ENCODE measurements around the gene BBS4. TPM values are rescaled to one million over a fixed set of nuclear protein-coding genes. Genes with fewer than 3 reads are reported as not detected.

BBS4 gene
- total RNA-seq, 1 donor from 2014 or later = 15.5 TPM

DNA sequence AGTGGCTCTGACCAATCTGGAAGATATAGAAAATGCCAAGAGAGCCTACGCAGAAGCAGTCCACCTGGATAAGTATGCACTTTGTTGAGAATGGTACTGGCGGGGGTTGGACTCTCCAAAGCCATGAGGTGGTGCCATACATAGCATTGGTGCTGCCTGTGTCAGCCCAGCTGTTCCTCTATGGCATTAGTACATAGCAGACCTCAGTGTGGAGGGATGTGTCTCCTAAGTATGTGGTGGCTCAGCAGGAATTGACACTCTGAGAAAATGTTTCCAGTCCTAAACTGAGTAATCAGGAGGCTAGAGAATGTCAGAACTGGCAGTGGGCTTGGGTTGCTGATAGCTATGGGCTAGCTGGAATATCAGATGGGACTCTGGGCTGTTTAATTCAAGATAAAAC is 49.1 kb downstream of the BBS4 start:
- H3K27me3 Mint-ChIP-seq (ENCODE audit: low read depth) = no peaks in the 10 kb centered on the region
- TF ChIP-seq, protein P1, sequence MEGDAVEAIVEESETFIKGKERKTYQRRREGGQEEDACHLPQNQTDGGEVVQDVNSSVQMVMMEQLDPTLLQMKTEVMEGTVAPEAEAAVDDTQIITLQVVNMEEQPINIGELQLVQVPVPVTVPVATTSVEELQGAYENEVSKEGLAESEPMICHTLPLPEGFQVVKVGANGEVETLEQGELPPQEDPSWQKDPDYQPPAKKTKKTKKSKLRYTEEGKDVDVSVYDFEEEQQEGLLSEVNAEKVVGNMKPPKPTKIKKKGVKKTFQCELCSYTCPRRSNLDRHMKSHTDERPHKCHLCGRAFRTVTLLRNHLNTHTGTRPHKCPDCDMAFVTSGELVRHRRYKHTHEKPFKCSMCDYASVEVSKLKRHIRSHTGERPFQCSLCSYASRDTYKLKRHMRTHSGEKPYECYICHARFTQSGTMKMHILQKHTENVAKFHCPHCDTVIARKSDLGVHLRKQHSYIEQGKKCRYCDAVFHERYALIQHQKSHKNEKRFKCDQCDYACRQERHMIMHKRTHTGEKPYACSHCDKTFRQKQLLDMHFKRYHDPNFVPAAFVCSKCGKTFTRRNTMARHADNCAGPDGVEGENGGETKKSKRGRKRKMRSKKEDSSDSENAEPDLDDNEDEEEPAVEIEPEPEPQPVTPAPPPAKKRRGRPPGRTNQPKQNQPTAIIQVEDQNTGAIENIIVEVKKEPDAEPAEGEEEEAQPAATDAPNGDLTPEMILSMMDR (IDR thresholded peaks at IDR 0.05) = no peak
- H3K4me1 Mint-ChIP-seq (ENCODE audit: low read depth) = peaks cover 4% of the 10 kb centered on the region
- H3K4me3 Mint-ChIP-seq (ENCODE audit: unreplicated experiment) = no peak overlapping the region
- H3K36me3 Mint-ChIP-seq (ENCODE audit: low read depth) = peaks cover 46% of the 10 kb centered on the region
- H3K27ac Mint-ChIP-seq (ENCODE audit: unreplicated experiment) = no peak overlapping the region
- no peak for DNase-seq (ENCODE audit: low spot score)
- H3K9me3 Mint-ChIP-seq (ENCODE audit: low read depth) = no peaks in the 10 kb centered on the region

DNA sequence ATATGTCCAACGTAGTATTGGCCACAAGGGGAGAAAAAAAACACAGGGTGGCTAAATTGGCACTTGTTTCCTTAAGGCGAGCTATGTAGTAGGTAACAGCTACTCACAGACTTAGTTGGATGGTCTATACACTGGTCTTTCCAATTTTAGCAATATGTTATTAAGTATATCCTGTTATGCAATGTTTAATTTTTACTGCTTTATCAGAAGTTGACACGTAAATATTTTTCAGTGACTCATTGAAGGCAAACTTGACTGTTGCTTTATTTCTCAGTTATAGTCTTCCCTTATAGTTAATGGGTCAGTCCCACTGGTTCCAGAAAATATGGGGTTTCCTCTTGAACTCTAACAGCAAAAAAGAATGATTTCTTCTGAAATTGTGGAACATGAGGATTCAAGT is 51.1 kb downstream of the BBS4 start:
- Mint-ChIP-seq H3K9me3 (ENCODE audit: low read depth) (peaks cover 4% of the 10 kb centered on the region), H3K4me3 (ENCODE audit: unreplicated experiment) (no peak overlapping the region), H3K27me3 (ENCODE audit: low read depth) (no peaks in the 10 kb centered on the region), H3K4me1 (ENCODE audit: low read depth) (no peaks in the 10 kb centered on the region), H3K27ac (ENCODE audit: unreplicated experiment) (no peak overlapping the region), H3K36me3 (ENCODE audit: low read depth) (peaks cover 57% of the 10 kb centered on the region)
- no peak for DNase-seq (ENCODE audit: low spot score)
- TF ChIP-seq, protein P1 (IDR thresholded peaks at IDR 0.05) = no peak

DNA sequence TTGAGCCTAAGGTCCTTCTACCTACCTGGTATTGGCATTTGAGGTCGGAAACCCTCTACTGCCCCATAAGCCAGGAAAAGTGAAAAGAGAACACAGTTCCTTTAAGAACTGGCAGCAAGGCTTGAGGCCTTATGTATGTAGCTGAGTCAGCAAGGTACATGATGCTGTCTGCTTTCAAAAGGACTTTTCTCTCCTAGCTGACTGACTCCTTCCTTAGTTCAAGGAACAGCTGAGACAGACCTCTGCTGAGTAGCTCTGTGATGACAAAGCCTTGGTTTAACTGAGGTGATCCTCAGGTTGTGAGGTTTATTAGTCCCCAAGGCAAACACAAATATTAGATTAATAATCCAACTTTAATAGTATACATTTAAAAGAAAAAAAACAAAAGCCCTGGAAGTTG is 51.7 kb downstream of the BBS4 start:
- Mint-ChIP-seq H3K27me3 (ENCODE audit: low read depth) (no peaks in the 10 kb centered on the region), H3K27ac (ENCODE audit: unreplicated experiment) (no peak overlapping the region), H3K9me3 (ENCODE audit: low read depth) (peaks cover 4% of the 10 kb centered on the region), H3K36me3 (ENCODE audit: low read depth) (peaks cover 57% of the 10 kb centered on the region), H3K4me3 (ENCODE audit: unreplicated experiment) (no peak overlapping the region), H3K4me1 (ENCODE audit: low read depth) (no peaks in the 10 kb centered on the region)
- DNase-seq (ENCODE audit: low spot score) = no peak
- TF ChIP-seq, protein P1 (IDR thresholded peaks at IDR 0.05) = no peak

DNA sequence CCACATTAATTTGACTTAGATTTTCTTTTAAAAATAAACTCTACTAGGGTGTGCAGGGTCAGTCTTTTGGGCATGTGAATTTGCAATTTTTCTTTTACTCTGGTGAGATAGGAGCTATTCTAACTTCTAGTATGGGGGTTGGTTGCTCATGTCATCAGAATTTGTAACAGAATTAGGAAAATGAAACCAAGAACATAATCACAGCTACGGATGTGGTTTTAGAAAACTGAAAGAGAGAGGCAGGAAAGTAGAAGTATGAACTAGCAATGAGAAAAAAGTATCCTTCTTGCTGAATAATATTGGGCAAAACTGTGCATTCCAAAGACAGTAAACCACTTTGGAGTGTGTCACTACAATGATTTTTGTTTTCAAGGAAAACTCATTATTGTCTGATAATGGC is 54.2 kb downstream of the BBS4 start:
- H3K36me3 Mint-ChIP-seq (ENCODE audit: low read depth) = peaks cover 48% of the 10 kb centered on the region
- no peak for DNase-seq (ENCODE audit: low spot score)
- H3K4me3 Mint-ChIP-seq (ENCODE audit: unreplicated experiment) = no peak overlapping the region
- TF ChIP-seq, protein P1 (IDR thresholded peaks at IDR 0.05) = no peak
- H3K4me1 Mint-ChIP-seq (ENCODE audit: low read depth) = no peaks in the 10 kb centered on the region
- peaks cover 4% of the 10 kb centered on the region for H3K9me3 Mint-ChIP-seq (ENCODE audit: low read depth)
- H3K27me3 Mint-ChIP-seq (ENCODE audit: low read depth) = no peaks in the 10 kb centered on the region
- no peak overlapping the region for H3K27ac Mint-ChIP-seq (ENCODE audit: unreplicated experiment)

DNA sequence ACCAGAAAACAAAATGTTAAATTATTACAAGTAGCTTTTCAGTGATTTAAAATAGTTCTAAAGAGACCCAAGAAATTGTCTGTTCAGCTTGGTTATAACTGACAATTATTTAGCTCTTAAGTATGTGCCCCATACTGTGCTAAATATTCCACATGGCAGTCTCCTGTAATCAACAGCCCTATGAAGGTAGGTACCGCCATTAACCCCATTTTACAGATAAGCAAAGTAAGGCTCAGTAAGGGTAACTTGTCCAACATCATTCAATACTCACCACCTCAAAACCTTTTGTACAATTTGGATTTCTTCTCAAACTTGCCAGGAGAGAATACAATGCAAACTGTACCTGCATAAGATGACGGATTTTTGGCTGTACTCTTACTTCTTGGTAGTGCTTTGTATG is 63.7 kb downstream of the BBS4 start:
- H3K27me3 Mint-ChIP-seq (ENCODE audit: low read depth) = no peaks in the 10 kb centered on the region
- TF ChIP-seq, protein P1 (IDR thresholded peaks at IDR 0.05) = no peak
- peaks cover 18% of the 10 kb centered on the region for H3K36me3 Mint-ChIP-seq (ENCODE audit: low read depth)
- H3K4me3 Mint-ChIP-seq (ENCODE audit: unreplicated experiment) = no peak overlapping the region
- no peak overlapping the region for H3K27ac Mint-ChIP-seq (ENCODE audit: unreplicated experiment)
- peaks cover 23% of the 10 kb centered on the region for H3K4me1 Mint-ChIP-seq (ENCODE audit: low read depth)
- DNase-seq (ENCODE audit: low spot score) = no peak
- H3K9me3 Mint-ChIP-seq (ENCODE audit: low read depth) = peaks cover 10% of the 10 kb centered on the region
